Effector CD4-positive, alpha-beta T cell (primary cell): Measurements from ENCODE around the gene TMEM207.

Experiments used
- DNase-seq: peaks from one replicate; pipeline ENCODE4 v3.0.0-alpha.2; 2020

The TMEM207 gene

DNA sequence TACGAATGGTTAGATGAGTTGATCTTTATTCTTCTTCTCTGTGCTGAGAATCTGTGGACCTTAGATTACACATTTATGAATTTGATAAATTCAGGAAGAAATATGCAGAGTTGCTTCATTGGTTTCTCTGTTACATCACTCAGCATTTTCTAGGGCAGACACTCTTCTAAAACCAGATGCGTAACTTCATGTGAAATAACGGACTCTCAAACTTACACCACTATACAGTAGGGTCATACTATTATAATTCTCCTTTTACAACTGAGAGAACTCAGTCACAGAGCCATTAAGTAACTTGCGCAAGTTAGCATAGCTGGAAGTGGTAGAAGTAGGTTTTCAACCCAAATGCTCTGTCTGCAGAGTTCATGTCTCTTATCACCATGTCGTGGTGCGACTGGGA lies 5.7 kb downstream of the TMEM207 start:
- no peak for DNase-seq

DNA sequence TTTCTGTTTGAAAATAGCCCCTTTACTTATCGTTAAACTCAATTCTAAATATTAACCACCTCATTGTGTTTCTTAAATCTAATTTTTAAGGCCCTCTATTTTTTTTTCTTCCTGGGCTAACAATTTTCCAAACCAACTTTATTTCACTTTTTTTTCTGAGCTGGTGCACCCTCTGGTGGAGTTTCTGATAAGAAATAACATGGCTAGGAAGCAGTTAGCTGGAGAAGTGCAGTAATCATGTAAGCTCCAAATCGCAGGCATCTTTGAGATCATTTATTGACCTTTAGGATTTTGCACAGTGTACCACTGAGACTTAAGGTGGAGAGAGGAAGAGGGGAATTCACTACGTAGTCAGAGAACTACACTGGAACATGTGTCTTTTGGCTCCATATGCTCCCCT lies 6.4 kb downstream of the TMEM207 start:
- DNase-seq, result no peak

DNA sequence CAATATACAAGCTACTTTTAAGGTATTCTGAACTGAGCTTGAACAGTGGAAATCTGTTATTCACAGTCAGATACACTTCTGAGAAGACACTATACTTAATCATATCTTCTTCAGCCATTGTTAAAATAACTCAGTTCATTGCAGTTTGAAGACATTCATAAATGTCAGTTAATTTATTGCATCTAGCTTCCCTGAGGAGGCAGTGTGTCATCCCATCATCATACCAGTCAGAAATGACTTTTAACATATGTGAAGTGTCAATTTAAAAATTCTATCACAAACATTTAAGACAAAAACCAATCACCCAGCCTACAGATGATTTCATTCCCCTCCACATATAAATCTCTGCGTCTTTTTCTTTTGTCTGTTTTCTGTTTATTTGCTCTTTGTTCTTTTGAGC lies 7.5 kb downstream of the TMEM207 start:
- no peak for DNase-seq

DNA sequence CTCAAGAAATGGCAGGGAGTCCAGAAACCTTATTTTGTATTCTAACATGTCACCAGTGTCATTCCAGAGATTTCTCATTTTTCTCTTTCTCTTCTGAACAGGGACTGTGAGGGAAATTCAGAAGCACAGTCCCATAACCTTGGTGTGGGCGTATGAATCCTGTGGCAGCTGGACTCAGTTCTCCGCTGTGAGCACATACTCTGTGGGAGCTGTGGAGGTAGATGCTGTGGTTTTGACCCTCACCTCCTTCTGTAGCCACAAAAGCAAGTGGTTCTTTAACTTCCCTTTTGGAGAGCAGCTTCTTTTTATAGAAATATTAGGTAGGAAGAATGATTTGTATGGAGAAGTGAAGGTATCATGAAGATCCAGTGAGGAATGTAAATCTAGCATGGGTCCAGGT lies 13.4 kb downstream of the TMEM207 start:
- DNase-seq, result no peak

DNA sequence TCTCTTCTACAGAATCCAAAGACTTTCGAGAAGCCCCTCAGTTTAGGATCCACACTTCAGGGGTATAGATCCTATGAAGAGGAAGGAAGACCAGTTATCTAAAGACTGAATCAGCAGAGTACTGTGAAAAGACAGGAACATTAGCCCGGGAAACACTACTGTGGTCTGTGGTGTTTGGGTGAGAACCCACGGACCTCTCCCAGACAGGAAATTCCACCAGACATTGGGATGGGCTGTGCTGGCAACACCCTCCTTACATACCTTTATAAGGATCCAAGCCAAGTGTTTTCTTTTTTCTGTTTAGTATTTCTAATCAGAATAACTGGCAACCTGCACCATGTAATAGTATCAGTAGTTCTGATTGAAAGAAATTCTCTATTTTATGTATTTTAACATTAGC lies 14.1 kb downstream of the TMEM207 start:
- DNase-seq, result no peak

DNA sequence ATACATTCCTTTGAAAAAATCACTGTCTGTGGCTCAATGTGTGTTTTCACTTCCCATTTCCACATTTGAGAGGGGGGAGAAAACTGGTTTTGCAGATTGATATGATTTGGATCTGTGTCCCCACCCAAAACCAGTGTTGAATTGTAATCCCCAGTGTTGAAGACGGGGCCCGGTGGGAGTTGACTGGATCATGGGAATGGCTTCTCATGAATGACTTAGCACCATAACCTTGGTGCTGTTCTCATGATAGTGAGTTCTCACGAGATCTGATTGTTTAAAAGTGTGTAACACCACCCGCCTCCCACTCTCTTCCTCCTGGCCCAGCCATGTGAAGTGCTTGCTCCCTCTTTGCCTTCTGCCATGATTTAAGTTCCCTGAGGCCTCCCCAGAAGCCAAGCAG lies 16.1 kb downstream of the TMEM207 start:
- DNase-seq, result no peak

DNA sequence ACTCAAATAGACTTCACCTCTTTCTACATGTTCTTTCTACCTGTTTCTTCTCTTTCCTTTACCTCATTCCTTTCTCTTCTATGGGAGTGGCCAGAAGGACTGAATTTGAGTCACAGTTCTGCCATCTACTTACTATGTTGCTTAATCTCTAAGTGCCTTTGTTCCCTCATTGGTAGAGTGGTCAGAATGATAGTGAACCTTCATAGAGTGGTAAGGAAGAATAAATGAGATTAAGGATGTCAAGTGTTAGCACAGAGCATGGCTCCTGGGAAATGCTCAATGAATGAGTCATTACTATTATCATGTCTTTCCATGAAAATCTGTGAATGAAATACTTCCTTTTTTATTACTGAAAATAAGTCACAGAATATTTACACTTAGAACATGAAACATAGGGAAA lies 17.5 kb downstream of the TMEM207 start:
- DNase-seq, result no peak

DNA sequence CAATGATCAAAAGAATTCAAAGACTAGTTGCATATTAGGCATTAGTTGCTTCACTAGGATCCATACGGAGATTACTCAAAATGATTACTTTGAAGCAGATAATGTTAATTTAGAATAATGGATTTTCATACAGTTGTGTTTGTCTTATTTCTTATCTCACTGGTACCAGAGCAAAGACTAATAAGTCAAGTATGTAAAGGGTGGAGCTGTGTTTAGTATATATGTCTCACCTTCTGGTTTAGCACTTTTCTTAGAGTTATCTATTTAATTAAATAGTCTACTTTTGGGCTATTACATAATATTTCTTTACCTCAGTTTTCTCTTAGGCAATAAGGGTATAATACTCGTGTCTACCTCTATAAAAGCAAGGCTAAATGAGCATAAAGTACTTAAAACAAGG lies 18.8 kb downstream of the TMEM207 start:
- no peak for DNase-seq

DNA sequence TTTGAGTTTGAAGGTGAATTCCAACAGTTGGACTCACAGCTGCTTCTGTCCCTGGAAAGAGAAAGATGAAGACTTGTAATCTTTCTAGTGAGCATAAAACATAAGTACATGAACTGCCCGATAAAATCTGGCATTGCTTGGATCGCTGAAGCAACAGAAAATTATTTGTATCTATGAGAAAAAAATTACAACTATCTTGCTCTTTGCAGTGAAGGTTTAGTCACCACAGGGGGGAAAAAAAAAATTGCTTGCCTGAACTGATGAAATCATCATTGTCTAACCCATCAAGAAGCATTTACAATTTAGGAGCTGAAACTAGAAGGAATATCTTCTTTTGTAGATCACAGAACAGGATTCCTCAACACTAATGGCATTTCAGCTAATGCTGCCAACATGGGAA lies 20.0 kb downstream of the TMEM207 start:
- no peak for DNase-seq

DNA sequence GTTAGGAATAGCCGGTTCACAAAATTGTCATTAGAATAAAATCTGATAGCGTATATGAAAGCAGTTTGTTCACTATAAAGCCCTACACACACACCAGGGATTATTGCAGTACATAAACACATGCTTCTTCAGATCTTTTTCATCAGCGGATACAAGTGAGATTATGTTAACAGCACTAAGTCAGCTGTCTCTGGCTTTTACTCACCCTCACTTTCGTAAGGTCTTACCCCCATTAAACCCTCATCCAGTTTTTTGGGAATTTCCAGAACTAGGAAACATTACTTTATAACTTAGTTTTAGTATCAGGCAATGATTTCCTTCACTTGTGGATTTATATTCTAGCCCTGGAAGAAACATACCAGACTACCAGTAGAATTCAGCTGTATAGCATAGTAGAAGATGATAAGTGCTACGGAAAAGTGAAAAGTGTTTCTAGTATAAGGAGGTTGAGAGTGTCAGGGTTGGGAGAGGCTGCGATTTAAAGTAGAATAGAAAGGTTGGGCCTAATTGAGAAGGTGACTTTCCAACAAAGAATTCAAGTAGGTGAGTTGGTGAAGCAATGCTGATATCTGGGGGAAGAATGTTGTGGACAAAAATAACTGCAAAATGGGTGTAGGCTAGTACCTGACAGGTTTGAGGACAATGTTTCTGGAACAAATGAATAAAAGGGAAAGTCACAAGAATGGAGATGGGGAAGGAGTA lies 22.7 kb downstream of the TMEM207 start:
- no peak for DNase-seq

DNA sequence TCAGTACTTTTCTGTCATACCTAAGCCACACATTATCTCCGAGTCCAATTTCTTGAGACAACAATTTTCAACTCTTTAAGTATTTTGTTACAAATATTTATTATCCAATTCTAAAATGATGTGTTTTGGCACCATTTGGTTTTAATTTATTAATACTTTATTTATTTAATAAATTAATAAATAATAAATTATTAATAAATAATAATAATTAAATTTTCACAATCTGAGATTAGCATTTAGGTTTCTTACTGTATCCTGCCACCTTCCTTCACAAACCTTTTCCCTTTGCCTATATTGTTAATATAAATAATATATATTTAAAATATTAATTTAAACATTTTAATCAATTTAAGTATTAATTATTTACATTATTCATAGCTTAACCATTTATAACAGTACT lies 23.9 kb downstream of the TMEM207 start:
- no peak for DNase-seq

DNA sequence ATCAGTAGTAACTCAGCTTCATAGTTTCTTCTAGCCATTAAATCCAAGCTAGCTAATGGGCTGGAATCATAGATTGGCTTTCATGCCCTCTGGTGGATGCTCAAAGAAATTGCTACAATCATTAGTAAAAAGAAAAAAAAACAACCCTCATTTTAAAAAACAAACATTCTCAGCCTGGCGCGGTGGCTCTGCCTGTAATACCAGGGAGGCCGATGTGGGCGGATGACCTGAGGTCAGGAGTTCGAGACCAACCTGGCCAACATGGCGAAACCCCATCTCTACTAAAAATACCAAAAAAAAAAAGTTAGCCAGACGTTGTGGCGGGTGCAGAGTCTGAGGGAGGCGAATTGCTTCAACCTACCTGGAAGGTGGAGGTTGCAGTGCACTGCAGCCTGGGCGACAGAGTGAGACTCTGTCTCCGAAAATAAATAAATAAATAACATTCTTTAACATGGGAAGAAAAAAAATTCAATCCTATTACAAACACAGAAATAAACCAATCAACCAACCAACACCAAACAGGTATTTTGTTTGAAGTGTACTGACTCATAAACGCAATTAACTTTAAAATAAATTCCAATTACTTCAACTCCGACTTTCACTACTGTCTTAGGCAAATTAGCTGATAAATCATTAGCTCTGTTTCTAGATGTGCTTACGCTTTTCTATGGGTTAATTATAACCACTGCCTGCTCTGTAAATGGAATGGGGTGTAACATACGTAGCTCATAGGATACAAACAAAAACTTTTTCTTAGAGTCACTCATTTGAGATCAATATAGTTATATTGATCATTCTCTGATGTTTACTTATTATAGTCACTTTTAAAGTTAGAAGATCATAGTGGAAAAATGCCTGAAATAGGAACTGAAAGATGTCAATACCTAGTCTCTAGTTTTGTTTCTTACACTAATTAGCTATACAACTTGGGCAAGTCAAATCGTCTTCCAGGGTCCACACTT lies 24.9 kb downstream of the TMEM207 start:
- DNase-seq, result no peak

DNA sequence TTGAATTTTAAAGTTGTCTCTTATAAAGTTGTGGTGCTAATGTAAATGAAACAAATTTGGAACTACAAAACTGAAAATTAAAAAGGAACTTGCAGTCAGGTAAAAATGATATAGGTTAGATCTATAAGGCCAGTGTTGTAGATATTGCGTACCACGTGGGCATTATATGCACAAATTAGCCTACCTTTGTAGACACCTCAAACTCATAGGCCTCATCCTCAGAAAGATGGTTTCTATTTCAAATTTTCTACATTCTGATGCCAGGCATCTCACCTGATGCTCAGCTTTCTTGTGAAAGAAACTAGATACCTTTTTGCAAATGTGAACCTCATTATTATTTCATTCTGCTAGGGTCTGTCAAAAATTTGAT lies 25.6 kb downstream of the TMEM207 start:
- no peak for DNase-seq

DNA sequence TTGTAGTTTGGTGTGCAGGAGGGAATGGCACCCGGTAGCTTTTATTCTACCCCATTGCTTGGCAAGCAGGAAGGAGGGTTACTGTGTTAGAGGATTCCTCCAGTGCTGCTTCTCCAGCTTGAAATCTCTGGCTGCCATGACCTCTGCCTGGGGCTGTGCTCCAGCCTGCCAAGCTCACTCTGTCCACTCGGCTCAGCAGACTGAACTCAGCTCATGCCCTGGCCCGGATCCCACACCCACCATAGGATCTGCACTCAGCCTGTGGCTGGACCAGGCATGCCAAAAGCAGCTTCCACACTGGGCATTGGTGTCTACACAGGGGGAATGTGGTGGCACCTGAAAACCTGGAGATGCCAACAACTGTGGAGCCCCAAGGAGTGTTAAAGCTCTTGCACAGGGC lies 35.4 kb downstream of the TMEM207 start:
- no peak for DNase-seq

DNA sequence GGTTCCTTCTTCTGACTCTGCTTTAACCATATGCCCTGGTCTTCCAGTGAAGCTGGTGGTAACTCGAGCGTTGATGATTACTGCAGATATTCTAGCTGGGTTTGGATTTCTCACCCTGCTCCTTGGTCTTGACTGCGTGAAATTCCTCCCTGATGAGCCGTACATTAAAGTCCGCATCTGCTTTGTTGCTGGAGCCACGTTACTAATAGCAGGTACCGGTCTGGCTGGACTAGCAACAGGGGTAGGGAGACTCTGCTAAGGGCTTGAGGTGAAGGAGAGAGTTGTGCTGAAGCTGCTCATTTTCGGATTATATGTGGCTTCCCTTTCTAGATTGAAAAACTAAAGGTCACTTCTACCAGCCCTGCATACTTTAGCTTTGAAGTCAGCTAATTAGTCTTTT lies 45.0 kb downstream of the TMEM207 start:
- DNase-seq, result no peak

DNA sequence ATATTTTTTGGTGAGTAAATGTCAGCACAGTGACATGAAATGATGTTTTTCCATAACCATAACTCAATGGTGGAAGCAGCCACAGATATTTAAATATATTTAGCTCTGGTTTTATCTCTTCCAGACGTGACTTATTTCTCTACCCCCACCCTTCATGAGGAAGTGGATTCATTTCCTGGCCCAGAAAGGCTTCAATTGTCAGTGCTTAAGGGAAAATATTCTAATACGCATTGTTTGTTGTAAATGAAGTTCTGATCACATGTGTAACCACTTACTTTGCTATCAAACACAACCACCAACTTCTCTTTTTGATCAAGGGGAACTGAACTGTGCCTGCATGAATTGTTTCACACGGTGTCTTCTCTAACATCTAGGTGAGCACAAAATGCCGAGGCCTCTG lies 47.7 kb downstream of the TMEM207 start:
- no peak for DNase-seq

DNA sequence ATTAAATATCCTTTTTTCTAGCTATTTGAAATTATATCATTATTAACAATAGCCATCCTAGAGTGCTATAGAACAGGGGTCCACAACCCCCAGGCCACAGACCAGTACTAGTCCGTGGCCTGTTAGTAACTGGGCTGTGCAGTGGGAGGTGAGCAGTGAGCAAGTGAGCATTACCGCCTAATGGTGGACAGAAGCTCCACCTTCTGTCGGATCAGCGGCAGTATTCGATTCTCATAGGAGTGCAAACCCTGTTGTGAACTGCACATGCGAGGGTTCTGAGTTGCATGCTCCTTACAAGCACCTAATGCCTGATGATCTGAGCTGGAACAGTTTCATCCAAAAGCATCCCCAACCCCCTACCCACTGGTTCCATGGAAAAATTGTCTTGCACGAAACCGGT lies 50.0 kb downstream of the TMEM207 start:
- no peak for DNase-seq

DNA sequence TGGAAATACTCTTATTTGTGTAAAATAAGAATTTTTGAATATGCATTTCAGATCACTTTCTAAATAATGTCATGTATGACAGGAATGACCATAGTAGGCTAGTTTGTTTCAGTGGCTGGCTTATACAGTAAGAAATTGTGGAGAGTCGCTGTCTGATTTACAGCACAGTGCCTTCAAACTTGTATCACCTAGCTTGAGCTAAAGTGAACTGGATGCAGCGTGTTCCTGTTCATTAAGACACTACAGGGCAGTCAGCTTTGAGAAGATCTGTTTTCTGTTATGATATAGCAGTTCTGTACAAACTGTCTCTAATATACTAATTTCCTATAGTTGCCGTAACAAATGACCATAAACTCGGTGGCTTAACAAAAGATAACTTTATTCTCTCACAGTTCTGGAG lies 51.8 kb downstream of the TMEM207 start:
- no peak for DNase-seq

DNA sequence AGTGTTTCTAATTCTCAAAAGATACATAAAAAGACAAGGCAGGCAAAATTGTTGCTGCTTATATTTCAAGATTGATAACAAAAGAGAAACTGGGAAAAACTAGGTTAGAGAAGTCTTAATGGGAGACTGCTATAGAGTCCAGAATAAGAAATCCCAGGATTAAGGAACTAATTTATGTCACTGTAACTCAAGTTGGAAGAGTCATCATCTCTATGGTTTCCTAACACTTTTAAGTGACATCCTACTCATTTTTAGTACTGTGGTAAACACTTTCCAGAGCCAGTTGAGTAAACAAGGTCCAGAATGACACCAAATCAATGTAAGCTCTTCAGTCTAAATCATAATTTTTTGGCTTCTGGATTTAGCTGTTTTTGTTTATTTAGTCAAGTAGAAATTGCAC lies 53.7 kb downstream of the TMEM207 start:
- no peak for DNase-seq

DNA sequence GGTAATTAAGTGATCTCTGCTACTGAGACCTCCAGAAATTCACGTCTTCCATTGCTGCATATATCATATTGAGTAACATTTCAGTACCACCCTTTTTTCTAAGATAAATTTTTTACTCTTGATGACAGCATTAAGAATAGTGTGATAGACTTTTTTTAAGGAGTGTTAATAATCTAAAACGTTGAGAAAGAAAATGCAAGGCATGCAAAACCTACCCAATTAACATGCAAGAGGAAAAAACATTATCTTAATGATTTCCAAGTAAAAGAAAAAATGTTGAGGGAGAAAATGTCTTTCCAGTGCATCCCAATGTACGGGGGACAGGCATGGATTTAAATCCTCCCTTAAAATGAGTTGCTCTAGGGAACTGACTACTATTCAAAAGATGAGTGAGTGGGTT lies 61.0 kb downstream of the TMEM207 start:
- no peak for DNase-seq

DNA sequence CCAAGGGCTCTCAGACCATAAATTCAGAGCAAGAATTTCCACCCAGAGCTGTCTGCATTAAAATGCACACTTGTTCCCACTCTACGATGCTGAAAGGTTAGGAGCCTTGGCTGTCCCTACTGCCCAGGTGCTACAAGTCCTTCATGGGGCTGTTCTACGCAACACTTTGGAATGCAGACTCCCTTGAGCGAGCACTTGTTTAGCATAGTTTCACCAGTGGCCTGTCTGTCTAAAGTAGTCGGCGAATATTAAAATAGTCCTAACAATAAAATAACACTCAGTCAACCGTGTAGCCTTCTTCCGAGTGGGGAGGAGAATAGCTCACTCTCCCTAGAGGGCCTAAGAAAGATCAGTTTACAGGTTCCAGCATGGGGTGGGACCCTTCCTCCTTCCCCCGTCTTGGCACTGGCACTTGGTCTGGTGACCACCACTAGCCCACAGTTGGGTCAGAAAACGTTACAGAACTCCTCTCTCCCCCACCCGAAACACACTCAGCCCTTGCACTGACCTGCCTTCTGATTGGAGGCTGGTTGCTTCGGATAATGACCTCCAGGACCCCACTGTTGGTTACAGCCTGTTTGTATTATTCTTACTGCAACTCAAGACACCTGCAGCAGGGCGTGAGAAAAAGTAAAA lies 62.0 kb downstream of the TMEM207 start, which contains the start of gene CLDN16:
TSS of gene CLDN16 (plus strand) at position 586 of the 636 bp plus-strand sequence. CDS start 167 bp downstream, outside the sequence.
- no peak for DNase-seq

DNA sequence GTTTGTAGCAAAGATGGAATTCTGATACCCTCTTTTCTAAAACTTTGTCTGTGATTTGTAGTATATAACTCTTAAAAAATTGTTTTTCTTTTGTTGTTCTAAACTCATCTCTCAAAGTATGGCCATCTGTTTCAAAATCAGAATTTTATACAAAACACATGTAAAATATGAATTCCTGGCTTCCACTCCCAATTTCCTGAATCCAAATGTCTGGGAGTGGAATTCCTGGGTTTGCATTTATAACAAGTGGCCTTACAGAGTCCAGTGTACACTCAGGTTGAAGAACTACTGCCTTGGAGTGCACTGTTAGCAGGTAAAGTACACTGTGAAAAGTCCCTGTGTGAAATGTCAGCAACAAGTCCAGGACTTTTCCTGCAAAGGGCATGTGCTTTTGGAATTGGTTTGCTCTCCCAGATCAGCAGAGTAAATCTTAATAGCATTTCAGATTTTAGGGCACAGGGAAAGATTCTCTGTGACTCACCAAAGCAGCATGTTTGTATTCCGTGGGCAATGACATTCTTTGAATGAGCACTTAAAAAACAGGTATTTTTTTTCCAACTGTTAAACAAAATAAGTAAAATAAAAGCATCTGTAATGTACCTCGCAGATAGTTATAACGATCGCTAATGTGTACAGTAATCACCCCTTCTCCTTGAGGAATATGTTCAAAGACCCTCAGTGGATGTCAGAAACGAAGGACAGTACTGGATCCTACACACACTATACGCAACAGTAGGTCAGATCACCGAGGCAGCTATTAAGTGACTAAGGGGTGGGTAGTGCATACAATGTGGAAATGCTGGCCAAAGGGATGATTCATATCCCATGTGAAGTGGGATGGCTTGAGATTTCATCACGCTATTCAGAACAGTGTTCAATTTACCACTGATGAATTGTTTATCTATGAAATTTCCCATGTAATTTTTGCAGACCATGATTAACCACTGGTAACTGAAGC lies 63.7 kb downstream of the TMEM207 start:
- no peak for DNase-seq
